SK-N-SH (cell line): ENCODE data around the gene ARHGDIB. TPM values are rescaled to one million over a fixed set of nuclear protein-coding genes. Genes with fewer than 3 reads are reported as not detected.

Source experiments
- CTCF ChIA-PET: fragments of 300-600, 350-600 bp; formaldehyde crosslinking; extraction: SDS; loops from one replicate; lab custom pipeline; 2021; lab: Yijun Ruan, JAX
- POLR2A ChIA-PET: fragments of 350-600 bp; sonication (Branson Sonifier 250); formaldehyde crosslinking; extraction: SDS; loops from one replicate; lab custom pipeline; 2020; ENCODE audit warnings: antibody characterized with exemption, inconsistent platforms; lab: Yijun Ruan, JAX
- DNase-seq: peaks from one replicate; pipeline ENCODE4 v3.0.0; 2012
- H2AFZ ChIP-seq: fragments of 200-600 bp; sonication (generic); 2 replicates; pipeline ENCODE4 v1.8.1; 2016; ENCODE audit warnings: antibody characterized with exemption, mild to moderate bottlenecking, low read depth
- H3F3A ChIP-seq: fragments of 200-600 bp; sonication (generic); replicated peaks from 2 replicates; pipeline ENCODE3; 2016; ENCODE audit warnings: antibody characterized with exemption, mild to moderate bottlenecking; ENCODE audit not compliant: insufficient read depth
- H3K27ac ChIP-seq, 2 experiments: fragments of 200-500 bp in 1 of 2; fragments of 200-600 bp in 1 of 2; sonication (Bioruptor generic) in 1 of 2; sonication (generic), shearing (Covaris generic) in 1 of 2; 2 replicates each; pipeline versions ENCODE4 v1.5.1 to v1.6.1; 2014 to 2016; ENCODE audit warnings: low read depth in 2 of 2, inconsistent platforms in 1 of 2, low read length in 1 of 2, mild to moderate bottlenecking in 1 of 2, mixed read lengths in 1 of 2
- H3K27me3 ChIP-seq: fragments of 200-600 bp; sonication (generic), shearing (Covaris generic); 2 replicates; pipeline ENCODE4 v1.6.1; 2016; ENCODE audit warnings: mixed run types; ENCODE audit not compliant: insufficient read depth
- H3K36me3 ChIP-seq, 2 experiments: fragments of 200-500 bp in 1 of 2; fragments of 200-600 bp in 1 of 2; sonication (Bioruptor generic) in 1 of 2; sonication (generic) in 1 of 2; replicated peaks in 1 of 2; 2 replicates each; pipeline versions ENCODE3 to v1.5.1; 2014 to 2016; ENCODE audit warnings: low read length in 1 of 2, mild to moderate bottlenecking in 1 of 2; ENCODE audit not compliant: insufficient read depth in 2 of 2, control insufficient read depth in 1 of 2
- H3K4me1 ChIP-seq, 2 experiments: fragments of 200-500 bp in 1 of 2; fragments of 200-600 bp in 1 of 2; sonication (Bioruptor generic) in 1 of 2; sonication (generic), shearing (Covaris generic) in 1 of 2; 2 replicates each; pipeline versions ENCODE4 v1.5.1 to v1.6.1; 2014 to 2016; ENCODE audit warnings: low read depth in 1 of 2, low read length in 1 of 2, mixed run types in 1 of 2; ENCODE audit not compliant: insufficient read depth in 2 of 2, control insufficient read depth in 1 of 2
- H3K4me2 ChIP-seq: fragments of 200-600 bp; sonication (generic), shearing (Covaris generic); 2 replicates; pipeline ENCODE4 v1.6.1; 2017; ENCODE audit warnings: mixed run types
- H3K4me3 ChIP-seq, 2 experiments: fragments of 200-500 bp in 1 of 2; fragments of 200-600 bp in 1 of 2; sonication (Bioruptor generic) in 1 of 2; sonication (generic), shearing (Covaris generic) in 1 of 2; 2 replicates each; pipeline versions ENCODE4 v1.5.1 to v1.8.1; 2014 to 2016; ENCODE audit warnings: low read depth in 2 of 2, inconsistent platforms in 1 of 2, low read length in 1 of 2, mild to moderate bottlenecking in 1 of 2, mixed read lengths in 1 of 2, moderate library complexity in 1 of 2
- H3K79me2 ChIP-seq: fragments of 200-600 bp; sonication (generic); 2 replicates; pipeline ENCODE4 v1.8.1; 2017; ENCODE audit warnings: mild to moderate bottlenecking; ENCODE audit not compliant: insufficient read depth
- H3K9ac ChIP-seq: fragments of 200-600 bp; sonication (generic); 2 replicates; pipeline ENCODE4 v1.6.1; 2017; ENCODE audit warnings: mixed run types
- H3K9me2 ChIP-seq: fragments of 200-600 bp; sonication (generic); 2 replicates; pipeline ENCODE4 v1.6.1; 2017; ENCODE audit warnings: mixed run types
- H3K9me3 ChIP-seq: fragments of 200-600 bp; sonication (generic); 2 replicates; pipeline ENCODE4 v1.6.1; 2017; ENCODE audit warnings: mixed run types, mild to moderate bottlenecking, moderate library complexity
- H4K20me1 ChIP-seq: fragments of 200-600 bp; sonication (generic); 2 replicates; pipeline ENCODE4 v1.6.1; 2017; ENCODE audit warnings: mild to moderate bottlenecking, mixed run types; ENCODE audit not compliant: insufficient read depth
- EP300 ChIP-seq, 2 experiments: IDR thresholded peaks; 2 replicates each; pipeline versions ENCODE4 v1.4.0 to v1.6.1; 2012; ENCODE audit warnings: borderline replicate concordance in 1 of 2, low read depth in 1 of 2, low read length in 1 of 2
- EZH2phosphoT487 ChIP-seq: fragments of 200-600 bp; sonication (generic); IDR thresholded peaks from 2 replicates; pipeline ENCODE4 v1.6.1; 2017; ENCODE audit warnings: low read depth, mixed run types, mild to moderate bottlenecking, antibody characterized with exemption, moderate library complexity, borderline replicate concordance
- FOSL2 ChIP-seq: IDR thresholded peaks from 2 replicates; pipeline ENCODE4 v1.4.0; 2012; ENCODE audit warnings: low read depth, mild to moderate bottlenecking, moderate library complexity, borderline replicate concordance
- GATA2 ChIP-seq: sonication (generic); formaldehyde crosslinking; IDR thresholded peaks from 2 replicates; pipeline ENCODE4 v1.5.0; 2020; ENCODE audit warnings: mild to moderate bottlenecking, missing genetic modification reagents
- SMC3 ChIP-seq: IDR thresholded peaks from 2 replicates; pipeline ENCODE4 v1.6.1; 2012; ENCODE audit warnings: low read depth, low read length, improper control_type of control experiment
- TEAD4 ChIP-seq: IDR thresholded peaks from 2 replicates; pipeline ENCODE4 v1.4.0; 2012; ENCODE audit warnings: mild to moderate bottlenecking, borderline replicate concordance; ENCODE audit not compliant: insufficient read depth
- WGBS: methylation state at CpG from one replicate; pipeline ENCODE4 v1.1.6; 2017; ENCODE audit warnings: low lambda C conversion rate; 5-methylcytosine and 5-hydroxymethylcytosine counted together
- polyA plus RNA-seq, 3 experiments: library from polyadenylated mRNA; depleted of rRNA; stranded (reverse); fragments of >200 nt; gene quantifications; 2 replicates each; pipeline ENCODE4 v1.2.3, GENCODE V29; 2012
- TF ChIP-seq, protein P1 (sequence below): IDR thresholded peaks from 2 replicates; pipeline ENCODE4; 2012
- TF ChIP-seq, protein P2 (sequence below): fragments of 200-600 bp; sonication (generic); IDR thresholded peaks from 2 replicates; pipeline ENCODE4 v1.6.1; 2017; ENCODE audit warnings: antibody characterized with exemption, mild to moderate bottlenecking, moderate library complexity
- TF ChIP-seq, protein P3 (sequence below): IDR thresholded peaks from 2 replicates; pipeline ENCODE4 v1.4.0; 2012; ENCODE audit warnings: low read depth, borderline replicate concordance

ARHGDIB gene
- polyA plus RNA-seq, 1 of the 3 experiments (the other 2 are of a cell fraction): 362 TPM

DNA sequence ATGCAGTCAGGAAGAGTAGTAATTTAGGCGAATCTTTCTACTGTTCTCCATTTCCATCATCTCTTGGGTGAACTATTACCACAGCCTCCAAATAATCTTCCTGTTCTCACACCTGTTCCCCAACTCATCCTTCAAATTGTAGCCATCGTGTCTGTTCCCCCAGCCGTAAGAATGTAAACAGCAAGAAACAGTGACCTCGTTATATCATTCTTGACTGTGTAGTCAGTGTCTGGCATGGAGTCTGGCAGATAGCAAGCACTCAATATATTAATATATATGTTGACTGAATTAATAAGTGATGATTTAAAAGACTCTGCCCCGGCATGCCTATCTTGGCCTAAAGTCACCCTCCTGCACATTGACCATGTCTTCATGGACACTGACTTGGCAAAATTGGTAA lies 31.7 kb upstream of the ARHGDIB start:
- 0 out of 2 replicates have a peak overlapping the region, but pooled peaks have one; percentile 76 for H2AFZ ChIP-seq
- H3K27ac ChIP-seq: peak overlapping the region; percentile 25 to 57; a peak in 3 of 4 replicates
- H3K9me2 ChIP-seq: no peaks in the 10 kb centered on the region
- no peak overlapping the region for H3K4me3 ChIP-seq
- TF ChIP-seq GATA2: no peak
- no peak for TF ChIP-seq EZH2phosphoT487
- 0 out of 4 replicates have a peak, but pooled peaks of 1 of the 2 experiments have one; percentile 0 for TF ChIP-seq EP300 (IDR thresholded peaks at IDR 0.05; ENCODE audit: borderline replicate concordance in 1 of 2, low read depth in 1 of 2, low read length in 1 of 2)
- TF ChIP-seq TEAD4: no peak
- TF ChIP-seq, protein P1, sequence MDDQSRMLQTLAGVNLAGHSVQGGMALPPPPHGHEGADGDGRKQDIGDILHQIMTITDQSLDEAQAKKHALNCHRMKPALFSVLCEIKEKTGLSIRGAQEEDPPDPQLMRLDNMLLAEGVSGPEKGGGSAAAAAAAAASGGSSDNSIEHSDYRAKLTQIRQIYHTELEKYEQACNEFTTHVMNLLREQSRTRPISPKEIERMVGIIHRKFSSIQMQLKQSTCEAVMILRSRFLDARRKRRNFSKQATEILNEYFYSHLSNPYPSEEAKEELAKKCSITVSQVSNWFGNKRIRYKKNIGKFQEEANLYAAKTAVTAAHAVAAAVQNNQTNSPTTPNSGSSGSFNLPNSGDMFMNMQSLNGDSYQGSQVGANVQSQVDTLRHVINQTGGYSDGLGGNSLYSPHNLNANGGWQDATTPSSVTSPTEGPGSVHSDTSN: no peak
- no peaks in the 10 kb centered on the region for H3K9me3 ChIP-seq
- no peaks in the 10 kb centered on the region for H3K27me3 ChIP-seq
- WGBS: 37% methylated on average over 5 of the region's 5 CpGs
- H3K9ac ChIP-seq: no peak overlapping the region
- H3K4me1 ChIP-seq: peaks cover 0 to 7% of the 10 kb centered on the region in 2 experiments; a peak in 3 of 4 replicates
- ChIA-PET CTCF (interaction anchor here (0.6 kb wide), 1 partner anchor 98 kb away, joined by 3 read pairs; no protein-coding TSS in a partner anchor), POLR2A (no interaction called here)
- H3F3A ChIP-seq: peaks cover 22% of the 10 kb centered on the region
- peak overlapping the region; percentile 26 for H3K4me2 ChIP-seq
- H4K20me1 ChIP-seq: no peaks in the 10 kb centered on the region
- DNase-seq: no peak
- no peaks in the 10 kb centered on the region for H3K36me3 ChIP-seq
- H3K79me2 ChIP-seq: no peaks in the 10 kb centered on the region

DNA sequence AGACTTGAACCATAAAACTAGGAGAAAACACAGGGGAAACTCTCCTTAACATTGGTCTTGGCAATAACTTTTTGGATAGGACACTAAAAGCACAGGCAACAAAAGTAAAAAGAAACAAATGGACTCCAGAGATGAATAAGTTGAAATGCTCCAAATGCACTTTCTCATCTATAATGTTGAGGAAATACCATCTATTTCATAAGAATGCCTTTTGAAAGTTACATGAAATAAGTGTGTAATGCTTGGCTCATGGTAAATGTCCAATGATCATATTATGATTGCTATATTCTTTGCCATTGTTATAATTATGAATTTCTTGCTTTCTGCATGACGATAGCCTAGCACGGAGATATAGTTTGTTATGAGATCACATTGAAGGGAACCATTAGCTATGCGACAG lies 31.3 kb upstream of the ARHGDIB start:
- Histone ChIP-seq H2AFZ (no peak overlapping the region), H3K4me1 (peaks cover 0 to 7% of the 10 kb centered on the region in 2 experiments; a peak in 3 of 4 replicates), H3K4me3 (no peak overlapping the region), H3K36me3 (no peaks in the 10 kb centered on the region), H4K20me1 (no peaks in the 10 kb centered on the region), H3K27ac (peak overlapping the region in 1 of 2 experiments; percentile 57; a peak in 2 of 4 replicates), H3K9ac (no peak overlapping the region), H3K4me2 (no peak overlapping the region), H3K79me2 (no peaks in the 10 kb centered on the region), H3F3A (peaks cover 19% of the 10 kb centered on the region), H3K9me3 (0 out of 2 replicates have a peak, but pooled peaks cover 2% of the 10 kb centered on the region), H3K9me2 (no peaks in the 10 kb centered on the region), H3K27me3 (no peaks in the 10 kb centered on the region)
- WGBS: 70% methylated on average over 3 of the region's 3 CpGs
- ChIA-PET CTCF (interaction anchor here (0.6 kb wide), 1 partner anchor 98 kb away, joined by 3 read pairs; no protein-coding TSS in a partner anchor), POLR2A (no interaction called here)
- DNase-seq: no peak
- TF ChIP-seq, protein P2, sequence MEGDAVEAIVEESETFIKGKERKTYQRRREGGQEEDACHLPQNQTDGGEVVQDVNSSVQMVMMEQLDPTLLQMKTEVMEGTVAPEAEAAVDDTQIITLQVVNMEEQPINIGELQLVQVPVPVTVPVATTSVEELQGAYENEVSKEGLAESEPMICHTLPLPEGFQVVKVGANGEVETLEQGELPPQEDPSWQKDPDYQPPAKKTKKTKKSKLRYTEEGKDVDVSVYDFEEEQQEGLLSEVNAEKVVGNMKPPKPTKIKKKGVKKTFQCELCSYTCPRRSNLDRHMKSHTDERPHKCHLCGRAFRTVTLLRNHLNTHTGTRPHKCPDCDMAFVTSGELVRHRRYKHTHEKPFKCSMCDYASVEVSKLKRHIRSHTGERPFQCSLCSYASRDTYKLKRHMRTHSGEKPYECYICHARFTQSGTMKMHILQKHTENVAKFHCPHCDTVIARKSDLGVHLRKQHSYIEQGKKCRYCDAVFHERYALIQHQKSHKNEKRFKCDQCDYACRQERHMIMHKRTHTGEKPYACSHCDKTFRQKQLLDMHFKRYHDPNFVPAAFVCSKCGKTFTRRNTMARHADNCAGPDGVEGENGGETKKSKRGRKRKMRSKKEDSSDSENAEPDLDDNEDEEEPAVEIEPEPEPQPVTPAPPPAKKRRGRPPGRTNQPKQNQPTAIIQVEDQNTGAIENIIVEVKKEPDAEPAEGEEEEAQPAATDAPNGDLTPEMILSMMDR: no peak
- TF ChIP-seq FOSL2: no peak

DNA sequence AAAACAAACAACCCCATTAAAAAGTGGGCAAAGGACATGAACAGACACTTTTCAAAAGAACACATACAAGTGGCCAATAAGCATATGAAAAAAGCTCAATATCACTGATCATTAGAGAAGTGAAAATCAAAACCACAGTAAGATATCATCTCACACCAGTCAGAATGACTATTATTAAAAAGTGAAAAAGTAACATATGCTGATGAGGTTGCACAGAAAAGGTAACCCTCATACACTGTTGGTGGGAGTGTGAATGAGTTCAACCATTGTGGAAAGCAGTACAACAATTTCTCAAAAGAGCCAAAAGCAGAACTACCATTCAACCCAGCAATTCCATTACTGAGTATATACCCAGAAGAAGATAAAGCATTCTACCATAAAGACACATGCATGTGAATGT lies 29.7 kb upstream of the ARHGDIB start:
- H4K20me1 ChIP-seq: no peaks in the 10 kb centered on the region

More for the DNA sequence above, 29.7 kb upstream of the ARHGDIB start:
- H3K27me3 ChIP-seq: no peaks in the 10 kb centered on the region
- no peaks in the 10 kb centered on the region for H3K79me2 ChIP-seq
- POLR2A ChIA-PET: no interaction called here
- peaks cover 19% of the 10 kb centered on the region for H3F3A ChIP-seq
- H3K4me3 ChIP-seq: no peak overlapping the region
- TF ChIP-seq GATA2: no peak
- TF ChIP-seq SMC3: no peak
- TF ChIP-seq, protein P3, sequence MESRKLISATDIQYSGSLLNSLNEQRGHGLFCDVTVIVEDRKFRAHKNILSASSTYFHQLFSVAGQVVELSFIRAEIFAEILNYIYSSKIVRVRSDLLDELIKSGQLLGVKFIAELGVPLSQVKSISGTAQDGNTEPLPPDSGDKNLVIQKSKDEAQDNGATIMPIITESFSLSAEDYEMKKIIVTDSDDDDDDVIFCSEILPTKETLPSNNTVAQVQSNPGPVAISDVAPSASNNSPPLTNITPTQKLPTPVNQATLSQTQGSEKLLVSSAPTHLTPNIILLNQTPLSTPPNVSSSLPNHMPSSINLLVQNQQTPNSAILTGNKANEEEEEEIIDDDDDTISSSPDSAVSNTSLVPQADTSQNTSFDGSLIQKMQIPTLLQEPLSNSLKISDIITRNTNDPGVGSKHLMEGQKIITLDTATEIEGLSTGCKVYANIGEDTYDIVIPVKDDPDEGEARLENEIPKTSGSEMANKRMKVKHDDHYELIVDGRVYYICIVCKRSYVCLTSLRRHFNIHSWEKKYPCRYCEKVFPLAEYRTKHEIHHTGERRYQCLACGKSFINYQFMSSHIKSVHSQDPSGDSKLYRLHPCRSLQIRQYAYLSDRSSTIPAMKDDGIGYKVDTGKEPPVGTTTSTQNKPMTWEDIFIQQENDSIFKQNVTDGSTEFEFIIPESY: no peak
- no peak overlapping the region for H3K9ac ChIP-seq
- CTCF ChIA-PET: no interaction called here
- no peaks in the 10 kb centered on the region for H3K9me2 ChIP-seq
- no peaks in the 10 kb centered on the region for H3K36me3 ChIP-seq
- no peak overlapping the region for H2AFZ ChIP-seq
- H3K27ac ChIP-seq: no peak overlapping the region
- H3K9me3 ChIP-seq: 0 out of 2 replicates have a peak, but pooled peaks cover 6% of the 10 kb centered on the region
- DNase-seq: no peak
- H3K4me1 ChIP-seq: peaks cover 0 to 7% of the 10 kb centered on the region in 2 experiments; a peak in 2 of 4 replicates
- no peak overlapping the region for H3K4me2 ChIP-seq
